ENCODE data around the gene ALS2CL. TPM values are rescaled to one million over a fixed set of nuclear protein-coding genes. Genes with fewer than 3 reads are reported as not detected.

Gene ALS2CL
- total and polyA plus RNA-seq, 10 of the 15 experiments (the other 5 are each of a cell fraction or from before 2014, with no cell fraction given) = 0.01 to 0.05 TPM; not detected in 8

DNA sequence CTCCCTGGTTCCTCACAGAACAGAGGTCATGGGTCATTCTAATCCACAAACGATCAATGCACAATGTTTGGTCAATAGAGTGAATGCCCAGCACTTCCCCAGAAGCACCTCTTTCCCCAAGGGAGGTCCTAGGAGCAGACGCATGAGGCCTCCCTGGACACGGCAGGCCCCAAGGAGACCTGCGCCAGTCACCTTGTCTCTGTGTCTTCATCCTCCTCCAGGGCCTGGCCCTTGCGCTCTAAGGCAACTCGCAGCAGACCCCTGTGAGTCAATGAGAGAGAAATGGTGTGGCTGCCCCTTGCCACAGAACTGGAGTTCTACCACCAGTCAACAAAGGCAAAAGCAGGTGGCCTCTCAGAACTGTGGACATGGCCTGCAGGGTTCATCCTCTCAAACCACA lies 18.1 kb downstream of the ALS2CL start:
- BruUV-seq (replicated peaks) = no TSS peak
- Histone ChIP-seq H2AFZ (ENCODE audit: control insufficient read depth, low read depth, low read length) (no peak overlapping the region), H3K4me1 (ENCODE audit: control insufficient read depth, insufficient read depth, low read length) (no peaks in the 10 kb centered on the region), H3K9ac (ENCODE audit: control insufficient read depth, insufficient read depth, low read length) (no peak overlapping the region), H4K20me1 (ENCODE audit: control insufficient read depth, insufficient read depth) (no peaks in the 10 kb centered on the region), H3K27ac (ENCODE audit: control insufficient read depth, insufficient read depth) (no peak overlapping the region), H3K27me3 (replicated peaks in 1 of 2; ENCODE audit: control insufficient read depth in 2 of 2, insufficient read depth in 2 of 2, low read length in 1 of 2) (no peaks in the 10 kb centered on the region), H3K36me3 (ENCODE audit: control insufficient read depth in 2 of 2, insufficient read depth in 2 of 2, low read length in 1 of 2) (no peaks in the 10 kb centered on the region), H3K4me3 (no peak overlapping the region), H3K79me2 (ENCODE audit: control insufficient read depth, insufficient read depth, low read length) (no peaks in the 10 kb centered on the region), H3K9me3 (replicated peaks; ENCODE audit: control insufficient read depth, insufficient read depth, low read length) (no peaks in the 10 kb centered on the region), H3K4me2 (ENCODE audit: control insufficient read depth, insufficient read depth) (no peak overlapping the region)
- CTCF ChIA-PET = interaction anchor here (2.0 kb wide), 1 partner anchor 187 kb away, joined by 8 read pairs; no protein-coding TSS in a partner anchor
- ATAC-seq (no peak), DNase-seq (ENCODE audit: low read depth, low spot score) (no peak), FAIRE-seq (no peak)
- in situ Hi-C loops (cut with MboI) (no loop called here), intact Hi-C loops (cut with micrococcal nuclease; ENCODE audit: unreplicated experiment) (no loop called here)
- SMC1A ChIA-PET (ENCODE audit: uncharacterized antibody, unreplicated experiment) = interaction anchor here (1.0 kb wide), 1 partner anchor 172 kb away, joined by 3 read pairs; no protein-coding TSS in a partner anchor
- TF ChIP-seq HDAC2 (IDR thresholded peaks at IDR 0.05) (no peak), JUND (IDR thresholded peaks at IDR 0.05; ENCODE audit: low read depth, low read length) (no peak), ZNF622 (IDR thresholded peaks at IDR 0.05) (no peak), RAD51 (IDR thresholded peaks at IDR 0.05) (no peak), BHLHE40 (IDR thresholded peaks at IDR 0.05; ENCODE audit: borderline replicate concordance in 1 of 2, low read depth in 2 of 2, low read length in 1 of 2) (no peak), SMAD1 (IDR thresholded peaks at IDR 0.05; ENCODE audit: low read depth, partially characterized antibody) (no peak), STAT1 (conservative IDR thresholded peaks at IDR 0.05) (no peak), GATAD2B (conservative IDR thresholded peaks at IDR 0.05; ENCODE audit: low read depth) (no peak), TCF3 (IDR thresholded peaks at IDR 0.05; ENCODE audit: borderline replicate concordance, insufficient read depth, low read depth, low read length) (no peak), EP300 (IDR thresholded peaks at IDR 0.05; ENCODE audit: borderline replicate concordance in 1 of 2, control insufficient read depth in 1 of 2, low read depth in 2 of 2, low read length in 2 of 2) (no peak), POU2F2 (IDR thresholded peaks at IDR 0.05; ENCODE audit: borderline replicate concordance, low read depth, low read length) (no peak), NBN (IDR thresholded peaks at IDR 0.05) (no peak), BCL11A (IDR thresholded peaks at IDR 0.05; ENCODE audit: low read depth, low read length) (no peak)
- TF ChIP-seq, protein P1, sequence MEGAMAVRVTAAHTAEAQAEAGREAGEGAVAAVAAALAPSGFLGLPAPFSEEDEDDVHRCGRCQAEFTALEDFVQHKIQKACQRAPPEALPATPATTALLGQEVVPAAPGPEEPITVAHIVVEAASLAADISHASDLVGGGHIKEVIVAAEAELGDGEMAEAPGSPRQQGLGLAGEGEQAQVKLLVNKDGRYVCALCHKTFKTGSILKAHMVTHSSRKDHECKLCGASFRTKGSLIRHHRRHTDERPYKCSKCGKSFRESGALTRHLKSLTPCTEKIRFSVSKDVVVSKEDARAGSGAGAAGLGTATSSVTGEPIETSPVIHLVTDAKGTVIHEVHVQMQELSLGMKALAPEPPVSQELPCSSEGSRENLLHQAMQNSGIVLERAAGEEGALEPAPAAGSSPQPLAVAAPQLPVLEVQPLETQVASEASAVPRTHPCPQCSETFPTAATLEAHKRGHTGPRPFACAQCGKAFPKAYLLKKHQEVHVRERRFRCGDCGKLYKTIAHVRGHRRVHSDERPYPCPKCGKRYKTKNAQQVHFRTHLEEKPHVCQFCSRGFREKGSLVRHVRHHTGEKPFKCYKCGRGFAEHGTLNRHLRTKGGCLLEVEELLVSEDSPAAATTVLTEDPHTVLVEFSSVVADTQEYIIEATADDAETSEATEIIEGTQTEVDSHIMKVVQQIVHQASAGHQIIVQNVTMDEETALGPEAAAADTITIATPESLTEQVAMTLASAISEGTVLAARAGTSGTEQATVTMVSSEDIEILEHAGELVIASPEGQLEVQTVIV (IDR thresholded peaks at IDR 0.05; ENCODE audit: borderline replicate concordance, partially characterized antibody) = no peak
- TF ChIP-seq, protein P2, sequence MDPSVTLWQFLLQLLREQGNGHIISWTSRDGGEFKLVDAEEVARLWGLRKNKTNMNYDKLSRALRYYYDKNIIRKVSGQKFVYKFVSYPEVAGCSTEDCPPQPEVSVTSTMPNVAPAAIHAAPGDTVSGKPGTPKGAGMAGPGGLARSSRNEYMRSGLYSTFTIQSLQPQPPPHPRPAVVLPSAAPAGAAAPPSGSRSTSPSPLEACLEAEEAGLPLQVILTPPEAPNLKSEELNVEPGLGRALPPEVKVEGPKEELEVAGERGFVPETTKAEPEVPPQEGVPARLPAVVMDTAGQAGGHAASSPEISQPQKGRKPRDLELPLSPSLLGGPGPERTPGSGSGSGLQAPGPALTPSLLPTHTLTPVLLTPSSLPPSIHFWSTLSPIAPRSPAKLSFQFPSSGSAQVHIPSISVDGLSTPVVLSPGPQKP (IDR thresholded peaks at IDR 0.05; ENCODE audit: low read depth, low read length) = no peak
- 42% methylated on average over 6 of the region's 6 CpGs for WGBS (ENCODE audit: insufficient coverage, insufficient replicate concordance, low lambda C conversion rate, missing lambda C conversion rate)
- RAD21 ChIA-PET (ENCODE audit: unreplicated experiment) = no interaction called here
- POLR2A ChIA-PET = no interaction called here
